Endothelial cell of umbilical vein (primary cell): ENCODE measurements around the gene MYRFL. TPM values are rescaled to one million over a fixed set of nuclear protein-coding genes. Genes with fewer than 3 reads are reported as not detected.

Source experiments
- BruUV-seq: library from RNA; stranded (reverse); fragments of 400-500 nt; replicated peaks from 2 replicates; lab custom pipeline; 2021; lab: Mats Ljungman, UMichigan
- CTCF ChIA-PET: fragments of 300-600, 350-600 bp; sonication (Branson Sonifier 250); formaldehyde crosslinking; loops from one replicate; lab custom pipeline; 2021; ENCODE audit warnings: antibody characterized with exemption, inconsistent platforms; lab: Charles Lee
- POLR2A ChIA-PET: fragments of 300-600, 350-600 bp; sonication (Branson Sonifier 250); formaldehyde crosslinking; loops from one replicate; lab custom pipeline; 2021; ENCODE audit warnings: antibody characterized with exemption, inconsistent platforms; lab: Charles Lee
- DNase-seq: peaks from one replicate; pipeline ENCODE4 v3.0.0-alpha.2; 2011; ENCODE audit warnings: low read depth, low spot score
- FAIRE-seq: peaks from 2 replicates; lab custom pipeline; 2011; peaks lifted over from hg19 to GRCh38; lab: Jason Lieb, UNC
- H2AFZ ChIP-seq: 2 replicates; pipeline ENCODE4 v1.6.0; 2012; ENCODE audit warnings: low read depth, low read length, control low read depth, inconsistent platforms
- H3K27ac ChIP-seq: 2 replicates; pipeline ENCODE4 v1.5.1; 2011; ENCODE audit warnings: low read depth, mild to moderate bottlenecking, control low read depth, low read length, moderate library complexity; ENCODE audit not compliant: insufficient read depth
- H3K27me3 ChIP-seq, 2 experiments: 2 replicates each; pipeline versions ENCODE4 v1.6.0 to v1.6.1; 2011; ENCODE audit warnings: low read length in 2 of 2, mixed read lengths in 1 of 2; ENCODE audit not compliant: control insufficient read depth in 2 of 2, insufficient read depth in 2 of 2
- H3K36me3 ChIP-seq, 2 experiments: 2 replicates in 1 of 2; 3 replicates in 1 of 2; pipeline ENCODE4 v1.5.1; 2011; ENCODE audit warnings: low read length in 2 of 2, mild to moderate bottlenecking in 1 of 2, moderate library complexity in 1 of 2; ENCODE audit not compliant: control insufficient read depth in 2 of 2, insufficient read depth in 2 of 2; ENCODE audit errors: extremely low read depth in 1 of 2
- H3K4me1 ChIP-seq: 3 replicates; pipeline ENCODE4 v1.5.1; 2011; ENCODE audit warnings: mild to moderate bottlenecking, low read length; ENCODE audit not compliant: control insufficient read depth, insufficient read depth; ENCODE audit errors: extremely low read depth
- H3K4me2 ChIP-seq: 2 replicates; pipeline ENCODE4 v1.6.1; 2011; ENCODE audit warnings: low read length, control low read depth, mixed read lengths; ENCODE audit not compliant: insufficient read depth
- H3K4me3 ChIP-seq, 3 experiments: fragments of 200-600 bp in 1 of 3; sonication (generic), shearing (Covaris generic) in 1 of 3; replicated peaks in 1 of 3; 2 replicates each; pipeline ENCODE4 v1.5.1; 2011 to 2016; ENCODE audit warnings: control low read depth in 3 of 3, low read length in 3 of 3, mild to moderate bottlenecking in 2 of 3, inconsistent platforms in 1 of 3, low read depth in 1 of 3, moderate library complexity in 1 of 3; ENCODE audit not compliant: insufficient read depth in 1 of 3
- H3K79me2 ChIP-seq: 2 replicates; pipeline ENCODE4 v1.6.0; 2012; ENCODE audit warnings: low read length, inconsistent platforms; ENCODE audit not compliant: control insufficient read depth, insufficient read depth
- H3K9ac ChIP-seq: replicated peaks from 2 replicates; pipeline ENCODE3; 2011; ENCODE audit warnings: low read length, control low read depth; ENCODE audit not compliant: insufficient read depth; ENCODE audit errors: extremely low read depth
- H3K9me1 ChIP-seq: replicated peaks from 3 replicates; pipeline ENCODE4 v1.6.0; 2011; ENCODE audit warnings: mild to moderate bottlenecking, low read length; ENCODE audit not compliant: control insufficient read depth, insufficient read depth; ENCODE audit errors: extremely low read depth
- H3K9me3 ChIP-seq: replicated peaks from 2 replicates; pipeline ENCODE4 v1.5.1; 2012; ENCODE audit warnings: low read length, inconsistent platforms; ENCODE audit not compliant: control insufficient read depth, insufficient read depth
- H4K20me1 ChIP-seq: replicated peaks from 2 replicates; pipeline ENCODE3; 2011; ENCODE audit warnings: mild to moderate bottlenecking, low read length; ENCODE audit not compliant: control insufficient read depth, insufficient read depth; ENCODE audit errors: extremely low read depth
- EZH2 ChIP-seq: IDR thresholded peaks from 2 replicates; pipeline ENCODE4 v1.6.1; 2012; ENCODE audit warnings: borderline replicate concordance, low read depth, mild to moderate bottlenecking, moderate library complexity, low read length, inconsistent platforms; ENCODE audit not compliant: severe bottlenecking
- FOS ChIP-seq: IDR thresholded peaks from 2 replicates; pipeline ENCODE4 v1.6.1; 2011; ENCODE audit warnings: mild to moderate bottlenecking, low read length, moderate library complexity, borderline replicate concordance; ENCODE audit not compliant: insufficient read depth
- GATA2 ChIP-seq: IDR thresholded peaks from 2 replicates; pipeline ENCODE4 v1.7.0; 2011; ENCODE audit warnings: low read depth, mild to moderate bottlenecking, moderate library complexity, mixed read lengths, low read length; ENCODE audit not compliant: insufficient read length, insufficient read depth
- JUN ChIP-seq: IDR thresholded peaks from 2 replicates; pipeline ENCODE4 v1.6.1; 2011; ENCODE audit warnings: borderline replicate concordance, low read depth; ENCODE audit not compliant: insufficient read length, insufficient read depth
- MYC ChIP-seq: IDR thresholded peaks from one replicate; pipeline ENCODE4 v1.6.1; 2011; ENCODE audit warnings: mild to moderate bottlenecking, low read depth, low read length
- POLR2A ChIP-seq: IDR thresholded peaks from 2 replicates; pipeline ENCODE4 v1.6.1; 2012; ENCODE audit warnings: low read depth, mild to moderate bottlenecking, control low read depth, low read length
- POLR2AphosphoS5 ChIP-seq: IDR thresholded peaks from 2 replicates; pipeline ENCODE4 v1.6.1; 2012; ENCODE audit warnings: low read depth, mild to moderate bottlenecking, control low read depth, low read length, moderate library complexity; ENCODE audit not compliant: insufficient read depth
- dilution Hi-C: fragments of 300-500 bp; cut with MboI; formaldehyde crosslinking; loops from one replicate; pipeline ENCODE4 v1.15.0; 2019; ENCODE audit warnings: low sequenced_read_pairs; ENCODE audit not compliant: extremely low pct_ligation_motif_present
- intact Hi-C: fragments of 100-400 bp; cut with micrococcal nuclease; formaldehyde crosslinking; loops from one replicate; pipeline ENCODE4 v1.10.0; 2022
- polyA plus RNA-seq, 4 experiments: library from polyadenylated mRNA; depleted of rRNA in 3 of 4; stranded (reverse) in 3 of 4; unstranded in 1 of 4; fragments of >200 nt; gene quantifications; 2 replicates each; pipeline versions ENCODE4 v1.2.1 to v1.2.3, GENCODE V29; 2011 to 2012; ENCODE audit warnings: missing spikeins in 1 of 4
- total RNA-seq: library from RNA; stranded (reverse); gene quantifications from 2 replicates; pipeline ENCODE4 v1.2.3, GENCODE V29; 2021
- TF ChIP-seq, protein P1 (sequence below), 2 donors: IDR thresholded peaks; 1 replicate in 1 of 2; 2 replicates in 1 of 2; pipeline ENCODE4 v1.5.1; 2011; ENCODE audit warnings: low read length in 2 of 2, mild to moderate bottlenecking in 2 of 2, moderate library complexity in 2 of 2, control low read depth in 1 of 2, inconsistent platforms in 1 of 2, low read depth in 1 of 2; ENCODE audit not compliant: insufficient read depth in 1 of 2; ENCODE audit errors: extremely low read depth in 1 of 2
- TF ChIP-seq, protein P2 (sequence below): IDR thresholded peaks from 2 replicates; pipeline ENCODE4 v1.6.1; 2011; ENCODE audit not compliant: insufficient read depth, insufficient read length

The MYRFL gene
- total and polyA plus RNA-seq, 2 donors (not counting 3 experiments of a cell fraction or from before 2014, with no cell fraction given): not detected

DNA sequence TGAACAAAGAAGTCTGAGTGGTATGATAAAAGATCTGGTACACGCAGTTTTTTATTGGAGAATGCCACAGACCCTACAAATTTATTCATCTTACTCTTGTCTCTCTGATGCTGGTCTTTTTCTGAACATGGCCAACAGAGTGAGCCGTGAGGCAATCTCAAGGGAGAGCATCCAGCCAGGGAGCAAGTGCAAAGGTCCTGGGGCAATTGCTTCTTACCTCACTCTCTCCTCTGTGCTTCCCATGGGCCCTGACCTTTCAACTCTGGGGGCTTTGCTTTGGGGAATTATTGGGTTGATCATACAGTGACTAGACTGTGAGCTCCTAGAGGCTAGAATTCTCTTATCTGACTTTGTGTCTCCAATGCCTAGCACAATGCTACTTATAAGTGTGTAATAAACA lies 171.7 kb downstream of the MYRFL start:
- peaks cover 0 to 3% of the 10 kb centered on the region in 2 experiments for H3K27me3 ChIP-seq
- TF ChIP-seq GATA2 (no peak), EZH2 (no peak), POLR2A (no peak), MYC (no peak), JUN (no peak), FOS (no peak), POLR2AphosphoS5 (no peak)
- TF ChIP-seq, protein P1, sequence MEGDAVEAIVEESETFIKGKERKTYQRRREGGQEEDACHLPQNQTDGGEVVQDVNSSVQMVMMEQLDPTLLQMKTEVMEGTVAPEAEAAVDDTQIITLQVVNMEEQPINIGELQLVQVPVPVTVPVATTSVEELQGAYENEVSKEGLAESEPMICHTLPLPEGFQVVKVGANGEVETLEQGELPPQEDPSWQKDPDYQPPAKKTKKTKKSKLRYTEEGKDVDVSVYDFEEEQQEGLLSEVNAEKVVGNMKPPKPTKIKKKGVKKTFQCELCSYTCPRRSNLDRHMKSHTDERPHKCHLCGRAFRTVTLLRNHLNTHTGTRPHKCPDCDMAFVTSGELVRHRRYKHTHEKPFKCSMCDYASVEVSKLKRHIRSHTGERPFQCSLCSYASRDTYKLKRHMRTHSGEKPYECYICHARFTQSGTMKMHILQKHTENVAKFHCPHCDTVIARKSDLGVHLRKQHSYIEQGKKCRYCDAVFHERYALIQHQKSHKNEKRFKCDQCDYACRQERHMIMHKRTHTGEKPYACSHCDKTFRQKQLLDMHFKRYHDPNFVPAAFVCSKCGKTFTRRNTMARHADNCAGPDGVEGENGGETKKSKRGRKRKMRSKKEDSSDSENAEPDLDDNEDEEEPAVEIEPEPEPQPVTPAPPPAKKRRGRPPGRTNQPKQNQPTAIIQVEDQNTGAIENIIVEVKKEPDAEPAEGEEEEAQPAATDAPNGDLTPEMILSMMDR (IDR thresholded peaks at IDR 0.05; ENCODE audit: extremely low read depth in 1 of 2, insufficient read depth in 1 of 2, low read depth in 1 of 2, low read length in 2 of 2): no peak
- TF ChIP-seq, protein P2, sequence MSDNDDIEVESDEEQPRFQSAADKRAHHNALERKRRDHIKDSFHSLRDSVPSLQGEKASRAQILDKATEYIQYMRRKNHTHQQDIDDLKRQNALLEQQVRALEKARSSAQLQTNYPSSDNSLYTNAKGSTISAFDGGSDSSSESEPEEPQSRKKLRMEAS: no peak
- H3K9ac ChIP-seq: no peak overlapping the region
- dilution Hi-C loops: no loop called here
- POLR2A ChIA-PET: no interaction called here
- H3K4me2 ChIP-seq: no peak overlapping the region
- H3K27ac ChIP-seq: no peak overlapping the region
- no peaks in the 10 kb centered on the region for H3K4me1 ChIP-seq
- no peaks in the 10 kb centered on the region for H3K36me3 ChIP-seq
- no peak overlapping the region for H3K4me3 ChIP-seq
- no peaks in the 10 kb centered on the region for H4K20me1 ChIP-seq
- H2AFZ ChIP-seq: no peak overlapping the region
- H3K9me3 ChIP-seq: no peaks in the 10 kb centered on the region
- H3K79me2 ChIP-seq: no peaks in the 10 kb centered on the region
- FAIRE-seq: no peak
- no peak for DNase-seq
- CTCF ChIA-PET: no interaction called here
- intact Hi-C loops: no loop called here
- no peaks in the 10 kb centered on the region for H3K9me1 ChIP-seq
- no TSS peak for BruUV-seq
